Uterus (tissue), 4 donors: ENCODE measurements around the gene ANKRD36C. TPM values are rescaled to one million over a fixed set of nuclear protein-coding genes. Genes with fewer than 3 reads are reported as not detected.
"Not testable (repeated sequence)": the region's sequence is repeated elsewhere in the genome, so short reads cannot be mapped to it uniquely, and the experiment has no call there.

Experiments
- DNase-seq, 2 donors: peaks; one replicate each; pipeline ENCODE4 v3.0.0-alpha.2; 2019 to 2020
- H3K27ac ChIP-seq, 2 donors: fragments of 200-600 bp; sonication (generic); 1 replicate in 1 of 2; 2 replicates in 1 of 2; pipeline ENCODE4 v1.5.1; 2016 to 2018
- H3K27me3 ChIP-seq, 2 donors: fragments of 200-600 bp; sonication (generic); one replicate each; pipeline ENCODE4 v1.5.1; 2018 to 2019; ENCODE audit warnings: control low read depth in 1 of 2
- H3K36me3 ChIP-seq, 2 donors: fragments of 200-600 bp; sonication (generic); one replicate each; pipeline ENCODE4 v1.5.1; 2019; ENCODE audit warnings: control low read depth in 1 of 2
- H3K4me1 ChIP-seq, 2 donors: fragments of 200-600 bp; sonication (generic); one replicate each; pipeline ENCODE4 v1.5.1; 2018 to 2019; ENCODE audit warnings: control low read depth in 1 of 2
- H3K4me3 ChIP-seq, 2 donors: fragments of 200-600 bp; sonication (generic); 1 replicate in 1 of 2; 2 replicates in 1 of 2; pipeline ENCODE4 v1.5.1; 2018 to 2019; ENCODE audit warnings: mild to moderate bottlenecking in 1 of 2
- H3K9me3 ChIP-seq, 2 donors: fragments of 200-600 bp; sonication (generic); one replicate each; pipeline ENCODE4 v1.5.1; 2019; ENCODE audit warnings: control low read depth in 1 of 2
- CTCF ChIP-seq, 4 experiments: fragments of 200-600 bp in 2 of 4; fragments of 450-650 bp in 2 of 4; sonication (generic) in 2 of 4; IDR thresholded peaks; one replicate each; pipeline ENCODE4 v1.5.1; 2016 to 2019; ENCODE audit warnings: antibody characterized with exemption in 4 of 4, mild to moderate bottlenecking in 2 of 4, moderate library complexity in 1 of 4
- POLR2A ChIP-seq, 2 donors: fragments of 450-650 bp; IDR thresholded peaks; one replicate each; pipeline ENCODE4 v1.6.1; 2016; ENCODE audit warnings: antibody characterized with exemption in 2 of 2, mild to moderate bottlenecking in 1 of 2, moderate library complexity in 1 of 2
- intact Hi-C: fragments of 100-400 bp; cut with DNase I; formaldehyde crosslinking; loops from one replicate; pipeline ENCODE4 v1.15.1; 2023; ENCODE audit warnings: low total_unique reads
- total RNA-seq, 4 donors: library from RNA; depleted of rRNA in 3 of 4; stranded (reverse); fragments of >200 nt in 3 of 4; gene quantifications; one replicate each; pipeline versions ENCODE4 v1.1.0 to v1.2.4, GENCODE V29; 2014 to 2023
- donor health status: DM: yes; HTN: yes; CAD: no.

The ANKRD36C gene
- total RNA-seq, 4 donors from 2014 or later: 37.1 to 228 (median 58.2) TPM

- intact Hi-C loops, H3K36me3 ChIP-seq, H3K9me3 ChIP-seq, H3K27me3 ChIP-seq, H3K4me1 ChIP-seq: not testable (repeated sequence)
- H3K4me3 ChIP-seq: peak overlapping the region; percentile 52 to 54
- peak; percentile 95 to 96 for DNase-seq
- peak overlapping the region; percentile 84 to 87 for H3K27ac ChIP-seq
- TF ChIP-seq POLR2A (IDR thresholded peaks at IDR 0.05): peak; percentile 55 to 60
Measured at GRCh38 chr2:96010320-96011128, 18.9 kb upstream of the ANKRD36C start.

- DNase-seq, H3K9me3 ChIP-seq, H3K27me3 ChIP-seq, intact Hi-C loops, H3K4me1 ChIP-seq, H3K36me3 ChIP-seq: not testable (repeated sequence)
- peak overlapping the region; percentile 84 to 87 for H3K27ac ChIP-seq
- peak overlapping the region; percentile 52 to 54 for H3K4me3 ChIP-seq
Measured at GRCh38 chr2:96009833-96010232, 18.2 kb upstream of the ANKRD36C start.

DNA sequence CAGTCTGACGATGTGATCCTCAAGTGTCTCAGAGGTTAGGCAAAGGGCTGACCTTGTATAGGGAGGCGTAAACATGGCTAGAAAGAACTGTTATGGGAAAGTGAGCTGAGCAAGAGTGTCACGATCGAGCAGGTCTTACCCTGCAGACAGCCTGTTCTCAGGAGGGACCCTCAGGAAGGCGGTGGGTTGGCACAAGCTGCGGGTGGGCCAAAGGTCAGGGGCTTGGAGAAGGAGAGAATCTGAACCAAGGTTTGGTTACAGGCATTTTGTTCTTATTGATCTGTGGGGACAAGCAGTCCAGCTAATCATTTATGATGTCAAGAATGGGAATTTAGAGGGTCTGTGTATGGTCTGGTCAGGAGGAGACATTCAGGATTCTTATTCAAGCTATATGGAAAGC, 16.4 kb upstream of the ANKRD36C start:
- H3K36me3 ChIP-seq, H3K27me3 ChIP-seq, H3K9me3 ChIP-seq, DNase-seq, intact Hi-C loops, H3K4me1 ChIP-seq, H3K27ac ChIP-seq, H3K4me3 ChIP-seq: not testable (repeated sequence)

- DNase-seq, H3K36me3 ChIP-seq, H3K27ac ChIP-seq, intact Hi-C loops, H3K4me1 ChIP-seq, H3K9me3 ChIP-seq, H3K27me3 ChIP-seq, H3K4me3 ChIP-seq: not testable (repeated sequence)
Measured at GRCh38 chr2:96006248-96006647, 14.6 kb upstream of the ANKRD36C start.

- DNase-seq: peak; percentile 58 to 86
- Histone ChIP-seq H3K4me3 (peak overlapping the region; percentile 53), H3K27ac (peak overlapping the region; percentile 88 to 95)
- peak; percentile 76 to 98 (median 87) for TF ChIP-seq CTCF (IDR thresholded peaks at IDR 0.05)
- H3K9me3 ChIP-seq, intact Hi-C loops, H3K27me3 ChIP-seq, H3K4me1 ChIP-seq, H3K36me3 ChIP-seq: not testable (repeated sequence)
Measured at GRCh38 chr2:95992520-95993272, 1.1 kb upstream of the ANKRD36C start.

DNA sequence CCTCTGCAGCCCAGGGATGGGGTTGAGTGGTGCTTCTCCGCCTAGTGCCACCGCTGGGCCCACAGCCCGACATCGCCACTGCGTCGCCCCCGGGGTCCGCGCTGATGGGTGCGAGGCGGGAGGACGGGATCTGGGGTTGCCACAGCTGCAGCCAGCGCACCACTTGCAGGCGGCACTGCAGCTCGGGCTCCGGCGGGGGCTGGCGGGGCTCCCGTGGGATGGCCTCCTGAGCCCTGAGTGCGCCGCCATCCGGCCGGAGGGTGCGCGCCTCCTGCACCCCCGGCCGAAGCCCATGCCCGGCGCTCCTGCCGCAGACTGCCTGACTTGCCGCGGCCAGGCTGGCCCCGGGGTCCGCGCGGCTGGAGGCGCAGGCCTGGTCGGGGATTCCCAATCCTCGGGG, 478 bp upstream of the ANKRD36C start:
- H3K27me3 ChIP-seq, intact Hi-C loops, DNase-seq, H3K4me1 ChIP-seq, H3K36me3 ChIP-seq, H3K9me3 ChIP-seq: not testable (repeated sequence)
- H3K4me3 ChIP-seq: peak overlapping the region; percentile 53
- H3K27ac ChIP-seq: peak overlapping the region; percentile 88 to 95

GRCh38 chr2:95990884-95991283, 740 bp downstream of the ANKRD36C start:
- H3K4me1 ChIP-seq, DNase-seq, H3K27me3 ChIP-seq, H3K36me3 ChIP-seq, intact Hi-C loops, H3K27ac ChIP-seq, H3K9me3 ChIP-seq: not testable (repeated sequence)
- peak overlapping the region in 1 of 2 donors; percentile 27 for H3K4me3 ChIP-seq

GRCh38 chr2:95951662-95952061, 40.0 kb downstream of the ANKRD36C start:
- H3K27me3 ChIP-seq, H3K4me1 ChIP-seq, H3K36me3 ChIP-seq, H3K4me3 ChIP-seq, intact Hi-C loops, DNase-seq, H3K27ac ChIP-seq, H3K9me3 ChIP-seq: not testable (repeated sequence)

- H3K4me1 ChIP-seq, H3K36me3 ChIP-seq, intact Hi-C loops, H3K9me3 ChIP-seq, H3K27ac ChIP-seq, H3K27me3 ChIP-seq, H3K4me3 ChIP-seq, DNase-seq: not testable (repeated sequence)
Measured at GRCh38 chr2:95948039-95948438, 43.6 kb downstream of the ANKRD36C start.

DNA sequence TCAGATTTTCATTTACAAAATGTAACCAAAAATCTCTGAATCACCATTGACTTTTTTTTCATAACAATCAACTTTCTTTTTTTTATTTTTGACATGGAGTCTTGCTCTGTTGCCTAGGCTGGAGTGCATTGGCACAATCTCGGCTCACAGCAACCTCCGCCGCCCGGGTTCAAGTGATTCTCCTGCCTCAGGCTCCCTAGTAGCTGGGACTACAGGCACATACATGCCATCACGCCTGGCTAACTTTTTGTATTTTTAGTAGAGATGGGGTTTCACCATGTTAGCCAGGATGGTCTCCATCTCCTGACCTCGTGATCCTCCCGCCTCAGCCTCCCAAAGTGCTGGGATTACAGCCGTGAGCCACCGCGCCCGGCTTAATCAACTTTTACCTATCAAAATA, 51.7 kb downstream of the ANKRD36C start:
- H3K9me3 ChIP-seq, H3K27ac ChIP-seq, H3K4me3 ChIP-seq, H3K4me1 ChIP-seq, H3K27me3 ChIP-seq, intact Hi-C loops, H3K36me3 ChIP-seq: not testable (repeated sequence)
- DNase-seq: peak in 1 of 2 donors; percentile 12

DNA sequence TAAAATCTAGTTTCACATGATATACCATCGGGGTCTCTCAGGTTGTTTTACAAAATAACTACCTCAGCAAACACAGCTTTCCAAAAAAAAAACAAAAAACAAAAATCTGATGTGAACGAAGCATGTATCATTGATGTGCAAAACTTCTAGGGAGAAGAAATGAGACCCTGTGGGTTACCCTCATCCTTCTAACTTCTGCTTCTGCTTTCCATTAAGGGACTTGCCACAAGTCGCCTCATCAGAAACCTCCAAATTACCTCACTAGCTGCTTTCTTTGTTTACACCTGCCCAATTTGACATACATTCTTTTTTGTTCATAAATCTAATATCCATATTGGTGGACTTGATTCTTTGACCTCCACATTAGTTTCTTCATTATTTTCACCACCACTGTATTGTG, 60.9 kb downstream of the ANKRD36C start:
- H3K4me1 ChIP-seq, H3K27ac ChIP-seq, intact Hi-C loops, H3K27me3 ChIP-seq, H3K4me3 ChIP-seq, DNase-seq, H3K36me3 ChIP-seq, H3K9me3 ChIP-seq: not testable (repeated sequence)

DNA sequence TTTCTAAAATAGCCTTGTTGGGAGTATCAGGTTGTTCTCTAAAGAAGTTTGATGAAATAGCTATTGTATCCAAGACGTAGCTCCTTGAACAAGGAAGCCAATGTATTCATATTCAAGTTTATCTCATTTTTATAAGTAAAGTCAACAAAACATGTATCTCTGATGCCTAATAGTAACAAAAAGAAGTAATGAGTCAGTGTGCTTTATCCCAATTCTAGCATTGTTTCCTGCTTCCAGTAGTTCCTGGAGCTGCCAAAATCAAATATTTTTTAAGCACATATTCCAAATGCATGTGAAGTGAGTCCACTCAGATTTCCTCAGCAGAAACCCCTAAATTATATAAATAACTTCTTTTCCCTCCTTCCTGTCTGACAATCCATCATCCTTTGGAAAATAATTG, 74.6 kb downstream of the ANKRD36C start:
- H3K4me3 ChIP-seq, H3K9me3 ChIP-seq, H3K27ac ChIP-seq, H3K27me3 ChIP-seq, H3K36me3 ChIP-seq, H3K4me1 ChIP-seq, DNase-seq, intact Hi-C loops: not testable (repeated sequence)
